Mesothelial cell of epicardium (in vitro differentiated cells): ENCODE measurements around the gene PABPC1L. TPM values are rescaled to one million over a fixed set of nuclear protein-coding genes. Genes with fewer than 3 reads are reported as not detected.

Experiments
- DNase-seq, 2 experiments: peaks; one replicate each; pipeline ENCODE4 v3.0.0; 2021; ENCODE audit warnings: low spot score in 2 of 2; ENCODE audit not compliant: unreplicated experiment in 2 of 2
- H3K27ac Mint-ChIP-seq: 2 replicates; pipeline ENCODE4 v1.8.0; 2021; ENCODE audit warnings: mixed read lengths
- H3K27me3 Mint-ChIP-seq: 2 replicates; pipeline ENCODE4 v1.8.0; 2021; ENCODE audit warnings: low read depth, mixed read lengths
- H3K36me3 Mint-ChIP-seq: 2 replicates; pipeline ENCODE4 v1.8.0; 2021; ENCODE audit warnings: mixed read lengths
- H3K4me1 Mint-ChIP-seq: 2 replicates; pipeline ENCODE4 v1.8.0; 2021; ENCODE audit warnings: mixed read lengths
- H3K4me3 Mint-ChIP-seq: 2 replicates; pipeline ENCODE4 v1.8.0; 2021; ENCODE audit warnings: mild to moderate bottlenecking, moderate library complexity, mixed read lengths
- H3K9me3 Mint-ChIP-seq: 2 replicates; pipeline ENCODE4 v1.8.0; 2021; ENCODE audit warnings: mixed read lengths
- CTCF ChIP-seq: fragments of 200-600 bp; sonication (generic); IDR thresholded peaks from one replicate; pipeline ENCODE4 v1.5.0; 2021; ENCODE audit warnings: antibody characterized with exemption; ENCODE audit not compliant: unreplicated experiment
- total RNA-seq: library from RNA; stranded (reverse); gene quantifications from 3 replicates; pipeline ENCODE4 v1.2.1, GENCODE V29; 2021

The PABPC1L gene
- total RNA-seq, 1 donor from 2014 or later: 135 TPM

DNA sequence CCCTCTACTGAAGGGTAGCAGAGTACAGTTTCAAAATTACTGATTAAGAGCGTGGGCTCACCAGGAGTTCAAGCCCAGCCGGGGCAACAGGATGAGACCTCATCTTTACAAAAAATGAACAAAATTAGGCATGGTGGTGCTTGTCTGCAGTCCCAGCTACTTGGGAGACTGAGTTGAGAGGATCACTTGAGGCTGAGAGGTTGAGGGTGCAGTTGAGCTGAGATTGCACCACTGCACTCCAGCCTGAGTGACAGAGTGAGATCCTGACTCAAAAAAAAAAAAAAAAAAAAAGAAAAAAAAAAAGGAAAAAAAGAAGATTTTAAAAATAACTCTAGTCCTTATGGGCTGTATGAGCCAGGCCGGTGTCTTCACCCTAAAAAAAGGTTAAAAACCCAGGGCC lies 18.7 kb downstream of the PABPC1L start:
- Mint-ChIP-seq H3K9me3 (no peaks in the 10 kb centered on the region), H3K27me3 (no peaks in the 10 kb centered on the region), H3K4me1 (no peaks in the 10 kb centered on the region), H3K36me3 (peaks cover 12% of the 10 kb centered on the region), H3K4me3 (no peak overlapping the region), H3K27ac (no peak overlapping the region)
- DNase-seq: no peak
- TF ChIP-seq CTCF: no peak

- no peaks in the 10 kb centered on the region for H3K4me1 Mint-ChIP-seq
- H3K4me3 Mint-ChIP-seq: no peak overlapping the region
- no peak for TF ChIP-seq CTCF
- no peaks in the 10 kb centered on the region for H3K9me3 Mint-ChIP-seq
- DNase-seq: no peak
- H3K36me3 Mint-ChIP-seq: peaks cover 10% of the 10 kb centered on the region
- no peak overlapping the region for H3K27ac Mint-ChIP-seq
- no peaks in the 10 kb centered on the region for H3K27me3 Mint-ChIP-seq
Observed at GRCh38 chr20:44930517-44931168, 20.8 kb downstream of the PABPC1L start.

DNA sequence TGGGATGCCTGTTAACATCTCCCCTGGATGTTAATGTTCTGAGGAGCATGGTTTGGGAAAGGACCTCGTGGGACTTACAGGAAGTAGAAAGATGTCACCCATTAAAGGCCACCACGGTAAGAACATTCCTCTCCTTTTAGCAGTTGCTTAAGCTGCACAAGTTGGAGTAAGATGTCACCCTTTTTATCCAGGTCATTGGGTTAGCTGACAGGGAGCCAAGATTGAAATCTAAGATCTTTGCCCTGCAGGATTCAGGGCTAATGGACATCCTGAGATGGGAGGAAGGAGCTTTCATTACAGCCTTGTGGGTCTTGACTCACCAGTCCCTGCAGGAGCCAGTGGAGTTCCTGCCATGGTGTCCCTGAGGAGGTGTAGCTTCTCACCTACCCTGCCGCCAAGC lies 22.1 kb downstream of the PABPC1L start:
- DNase-seq: no peak
- Mint-ChIP-seq H3K27ac (no peak overlapping the region), H3K27me3 (no peaks in the 10 kb centered on the region), H3K9me3 (no peaks in the 10 kb centered on the region), H3K4me3 (no peak overlapping the region), H3K4me1 (no peaks in the 10 kb centered on the region), H3K36me3 (peaks cover 10% of the 10 kb centered on the region)
- no peak for TF ChIP-seq CTCF

DNA sequence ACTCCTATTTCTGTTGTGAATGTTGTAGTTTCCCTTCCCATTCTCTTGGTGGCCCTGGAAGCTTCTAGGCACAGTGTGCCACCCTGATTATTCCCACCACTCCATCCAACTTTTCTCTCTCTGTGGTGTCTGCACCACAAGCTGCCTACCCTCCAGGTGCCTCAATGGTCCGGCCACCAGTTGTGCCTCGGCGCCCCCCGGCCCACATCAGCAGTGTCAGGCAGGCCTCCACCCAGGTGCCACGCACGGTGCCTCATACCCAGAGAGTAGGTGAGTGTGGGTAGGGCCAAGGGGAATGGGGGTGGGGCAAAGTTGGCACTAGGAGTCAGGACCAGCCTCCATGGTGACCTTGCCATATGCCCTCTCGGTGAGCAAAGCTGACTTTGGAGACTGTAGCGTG lies 23.1 kb downstream of the PABPC1L start:
- Mint-ChIP-seq H3K36me3 (peaks cover 10% of the 10 kb centered on the region), H3K4me3 (no peak overlapping the region), H3K9me3 (no peaks in the 10 kb centered on the region), H3K27me3 (no peaks in the 10 kb centered on the region), H3K27ac (no peak overlapping the region), H3K4me1 (no peaks in the 10 kb centered on the region)
- TF ChIP-seq CTCF: no peak
- DNase-seq: no peak

- Mint-ChIP-seq H3K27ac (no peak overlapping the region), H3K27me3 (no peaks in the 10 kb centered on the region), H3K4me1 (no peaks in the 10 kb centered on the region), H3K36me3 (peaks cover 9% of the 10 kb centered on the region), H3K4me3 (no peak overlapping the region), H3K9me3 (no peaks in the 10 kb centered on the region)
- no peak for TF ChIP-seq CTCF
- DNase-seq: no peak
Observed at GRCh38 chr20:44936510-44936909, 26.6 kb downstream of the PABPC1L start.

DNA sequence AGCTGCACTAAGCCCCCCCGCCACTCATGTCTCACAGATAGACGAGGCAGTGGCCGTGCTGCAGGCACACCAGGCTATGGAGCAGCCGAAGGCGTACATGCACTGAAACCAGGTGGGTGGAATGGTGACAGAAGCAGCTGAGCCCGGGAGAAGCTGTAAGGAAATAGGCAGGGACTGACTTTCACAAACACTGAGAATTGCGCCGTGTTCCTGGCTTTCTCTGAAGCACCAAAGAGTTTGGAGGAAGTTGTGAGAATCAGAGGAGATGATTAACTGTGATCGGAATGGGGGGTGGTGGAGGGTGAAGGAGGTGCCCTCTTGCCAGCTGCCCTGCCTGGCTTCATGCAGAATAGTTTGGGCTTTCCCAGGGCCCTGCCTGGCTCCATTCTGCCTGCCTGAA lies 28.8 kb downstream of the PABPC1L start:
- H3K27ac Mint-ChIP-seq: no peak overlapping the region
- H3K9me3 Mint-ChIP-seq: no peaks in the 10 kb centered on the region
- H3K27me3 Mint-ChIP-seq: no peaks in the 10 kb centered on the region
- H3K4me1 Mint-ChIP-seq: no peaks in the 10 kb centered on the region
- no peak for TF ChIP-seq CTCF
- no peak overlapping the region for H3K4me3 Mint-ChIP-seq
- DNase-seq: no peak
- H3K36me3 Mint-ChIP-seq: peaks cover 17% of the 10 kb centered on the region
